Neural progenitor cell (in vitro differentiated cells): Measurements from ENCODE around the gene BACH1.

Experiments used
- EZH2 ChIP-seq: fragments of 200-600 bp; sonication (generic); IDR thresholded peaks from 2 replicates; pipeline ENCODE4 v1.6.1; 2017; ENCODE audit warnings: antibody characterized with exemption, mild to moderate bottlenecking, moderate library complexity
- EZH2phosphoT487 ChIP-seq: fragments of 200-600 bp; sonication (generic); IDR thresholded peaks from 2 replicates; pipeline ENCODE4 v1.6.1; 2017; ENCODE audit warnings: antibody characterized with exemption
- TF ChIP-seq, protein P1 (sequence below): fragments of 200-600 bp; sonication (generic); IDR thresholded peaks from 2 replicates; pipeline ENCODE4 v1.5.1; 2017; ENCODE audit warnings: antibody characterized with exemption, mild to moderate bottlenecking

DNA sequence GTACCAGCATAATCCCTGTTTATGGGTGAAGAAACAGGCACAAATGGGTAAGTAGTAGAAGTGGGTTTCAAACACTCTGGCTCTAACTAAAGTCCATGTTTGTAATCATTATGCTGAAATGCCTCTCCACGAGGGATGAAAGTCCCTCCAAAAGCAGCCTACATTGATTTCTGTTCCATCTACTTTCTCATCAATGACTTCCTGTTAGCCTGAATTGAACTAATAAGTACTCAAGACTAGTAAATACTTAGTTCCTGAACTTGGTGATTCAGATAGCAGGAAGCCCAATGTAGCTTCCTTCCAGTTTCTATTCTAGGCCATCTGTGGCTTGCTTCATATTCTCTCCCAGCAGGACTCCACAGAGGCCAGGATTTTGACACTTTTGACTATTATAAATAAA lies 11.3 kb upstream of the BACH1 start:
- no peak for TF ChIP-seq EZH2phosphoT487
- TF ChIP-seq, protein P1, sequence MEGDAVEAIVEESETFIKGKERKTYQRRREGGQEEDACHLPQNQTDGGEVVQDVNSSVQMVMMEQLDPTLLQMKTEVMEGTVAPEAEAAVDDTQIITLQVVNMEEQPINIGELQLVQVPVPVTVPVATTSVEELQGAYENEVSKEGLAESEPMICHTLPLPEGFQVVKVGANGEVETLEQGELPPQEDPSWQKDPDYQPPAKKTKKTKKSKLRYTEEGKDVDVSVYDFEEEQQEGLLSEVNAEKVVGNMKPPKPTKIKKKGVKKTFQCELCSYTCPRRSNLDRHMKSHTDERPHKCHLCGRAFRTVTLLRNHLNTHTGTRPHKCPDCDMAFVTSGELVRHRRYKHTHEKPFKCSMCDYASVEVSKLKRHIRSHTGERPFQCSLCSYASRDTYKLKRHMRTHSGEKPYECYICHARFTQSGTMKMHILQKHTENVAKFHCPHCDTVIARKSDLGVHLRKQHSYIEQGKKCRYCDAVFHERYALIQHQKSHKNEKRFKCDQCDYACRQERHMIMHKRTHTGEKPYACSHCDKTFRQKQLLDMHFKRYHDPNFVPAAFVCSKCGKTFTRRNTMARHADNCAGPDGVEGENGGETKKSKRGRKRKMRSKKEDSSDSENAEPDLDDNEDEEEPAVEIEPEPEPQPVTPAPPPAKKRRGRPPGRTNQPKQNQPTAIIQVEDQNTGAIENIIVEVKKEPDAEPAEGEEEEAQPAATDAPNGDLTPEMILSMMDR, result no peak
- no peak for TF ChIP-seq EZH2
